Measurements from ENCODE around the gene ZNF536. TPM values are rescaled to one million over a fixed set of nuclear protein-coding genes. Genes with fewer than 3 reads are reported as not detected.

Gene ZNF536
- total RNA-seq, 2 donors from 2014 or later, result not detected

DNA sequence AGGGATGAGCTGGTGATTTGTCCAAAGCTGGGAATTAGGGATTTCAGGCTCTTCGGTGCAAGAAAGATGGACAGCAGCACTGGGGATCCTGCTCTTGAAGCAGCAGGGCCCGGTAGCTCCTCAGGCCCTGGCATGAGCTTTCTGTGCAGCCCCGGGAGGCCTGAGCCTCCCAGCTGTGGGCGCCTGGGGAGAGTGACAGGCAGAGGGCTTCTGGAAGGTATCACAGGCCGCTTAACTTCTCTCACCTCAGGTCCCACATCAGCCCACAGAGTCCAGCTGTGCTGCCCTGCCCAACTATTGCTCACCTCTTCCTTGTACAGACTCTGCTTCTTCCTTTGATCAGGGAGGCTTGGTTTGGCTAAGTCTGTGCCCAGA, 14.6 kb upstream of the ZNF536 start:
- Mint-ChIP-seq H3K9me3 (no peaks in the 10 kb centered on the region), H3K36me3 (no peaks in the 10 kb centered on the region), H3K27ac (no peak overlapping the region)
- no peak for ATAC-seq
- no peak for DNase-seq (ENCODE audit: low spot score in 2 of 2)

DNA sequence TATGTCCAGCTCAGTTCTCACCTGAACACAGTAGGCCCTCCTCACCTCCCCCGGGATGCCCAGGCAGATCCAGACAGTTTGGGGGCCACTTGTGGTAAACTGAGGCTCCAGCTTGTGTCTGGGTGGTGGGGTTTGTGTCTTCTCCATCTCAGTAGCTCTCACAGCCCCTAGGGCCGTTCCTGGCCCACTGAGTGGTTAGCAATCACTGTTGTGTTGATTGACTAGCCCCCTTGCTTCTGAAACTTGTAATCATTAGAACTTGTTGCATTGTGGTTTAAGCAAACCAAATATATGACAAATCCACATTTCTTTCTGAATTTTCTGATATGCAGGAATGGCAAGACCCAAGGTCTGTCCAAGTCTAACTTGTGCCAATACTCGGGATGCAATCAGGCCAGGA, 13.9 kb upstream of the ZNF536 start:
- H3K36me3 Mint-ChIP-seq, result no peaks in the 10 kb centered on the region
- no peaks in the 10 kb centered on the region for H3K9me3 Mint-ChIP-seq
- no peak overlapping the region for H3K27ac Mint-ChIP-seq
- DNase-seq (ENCODE audit: low spot score in 2 of 2) (no peak), ATAC-seq (no peak)

- no peaks in the 10 kb centered on the region for H3K36me3 Mint-ChIP-seq
- no peak overlapping the region for H3K27ac Mint-ChIP-seq
- no peak for DNase-seq (ENCODE audit: low spot score in 2 of 2)
- ATAC-seq, result no peak
- no peaks in the 10 kb centered on the region for H3K9me3 Mint-ChIP-seq
Measured at GRCh38 chr19:30358821-30359580, 13.2 kb upstream of the ZNF536 start.

- Mint-ChIP-seq H3K27ac (no peak overlapping the region), H3K9me3 (no peaks in the 10 kb centered on the region), H3K36me3 (no peaks in the 10 kb centered on the region)
- ATAC-seq (no peak), DNase-seq (ENCODE audit: low spot score in 2 of 2) (no peak)
Measured at GRCh38 chr19:30359936-30360335, 12.2 kb upstream of the ZNF536 start.

- no peaks in the 10 kb centered on the region for H3K9me3 Mint-ChIP-seq
- no peaks in the 10 kb centered on the region for H3K36me3 Mint-ChIP-seq
- no peak for DNase-seq (ENCODE audit: low spot score in 2 of 2)
- no peak overlapping the region for H3K27ac Mint-ChIP-seq
- ATAC-seq, result no peak
Measured at GRCh38 chr19:30360376-30361106, 11.6 kb upstream of the ZNF536 start.

GRCh38 chr19:30361107-30361447, 11.1 kb upstream of the ZNF536 start:
- no peaks in the 10 kb centered on the region for H3K36me3 Mint-ChIP-seq
- no peaks in the 10 kb centered on the region for H3K9me3 Mint-ChIP-seq
- DNase-seq (ENCODE audit: low spot score in 2 of 2), result no peak
- no peak overlapping the region for H3K27ac Mint-ChIP-seq
- ATAC-seq, result no peak

DNA sequence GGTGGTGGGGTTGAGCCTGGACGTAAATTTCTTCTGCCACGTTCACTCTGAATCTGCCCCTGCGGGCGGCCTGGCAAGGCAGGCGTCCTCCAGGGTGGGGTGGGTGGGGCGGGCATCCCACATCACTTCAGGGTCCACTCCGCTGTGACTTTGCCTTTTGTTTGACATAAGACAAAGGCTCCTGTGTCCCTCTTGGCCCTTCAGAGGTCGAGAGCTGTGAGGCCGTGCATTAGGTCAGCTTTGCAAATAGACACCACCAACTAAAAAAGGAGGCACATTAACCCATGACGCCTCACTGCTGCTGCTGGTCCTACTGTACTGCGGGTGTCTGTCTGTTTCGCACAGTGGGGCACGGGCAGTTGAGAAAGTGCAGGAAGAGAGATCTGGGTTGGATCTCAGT, 10.5 kb upstream of the ZNF536 start:
- ATAC-seq, result no peak
- DNase-seq (ENCODE audit: low spot score in 2 of 2), result no peak
- H3K36me3 Mint-ChIP-seq, result no peaks in the 10 kb centered on the region
- H3K27ac Mint-ChIP-seq, result no peak overlapping the region
- no peaks in the 10 kb centered on the region for H3K9me3 Mint-ChIP-seq

GRCh38 chr19:30362156-30362754, 9.9 kb upstream of the ZNF536 start:
- H3K9me3 Mint-ChIP-seq, result no peaks in the 10 kb centered on the region
- ATAC-seq, result no peak

GRCh38 chr19:30363073-30363472, 9.1 kb upstream of the ZNF536 start:
- no peaks in the 10 kb centered on the region for H3K36me3 Mint-ChIP-seq
- DNase-seq (ENCODE audit: low spot score in 2 of 2) (no peak), ATAC-seq (no peak)
- H3K9me3 Mint-ChIP-seq, result no peaks in the 10 kb centered on the region
- no peak overlapping the region for H3K27ac Mint-ChIP-seq

More at GRCh38 chr19:30362156-30362754, 9.9 kb upstream of the ZNF536 start:
- no peaks in the 10 kb centered on the region for H3K36me3 Mint-ChIP-seq
- H3K27ac Mint-ChIP-seq, result no peak overlapping the region
- DNase-seq (ENCODE audit: low spot score in 2 of 2), result no peak

DNA sequence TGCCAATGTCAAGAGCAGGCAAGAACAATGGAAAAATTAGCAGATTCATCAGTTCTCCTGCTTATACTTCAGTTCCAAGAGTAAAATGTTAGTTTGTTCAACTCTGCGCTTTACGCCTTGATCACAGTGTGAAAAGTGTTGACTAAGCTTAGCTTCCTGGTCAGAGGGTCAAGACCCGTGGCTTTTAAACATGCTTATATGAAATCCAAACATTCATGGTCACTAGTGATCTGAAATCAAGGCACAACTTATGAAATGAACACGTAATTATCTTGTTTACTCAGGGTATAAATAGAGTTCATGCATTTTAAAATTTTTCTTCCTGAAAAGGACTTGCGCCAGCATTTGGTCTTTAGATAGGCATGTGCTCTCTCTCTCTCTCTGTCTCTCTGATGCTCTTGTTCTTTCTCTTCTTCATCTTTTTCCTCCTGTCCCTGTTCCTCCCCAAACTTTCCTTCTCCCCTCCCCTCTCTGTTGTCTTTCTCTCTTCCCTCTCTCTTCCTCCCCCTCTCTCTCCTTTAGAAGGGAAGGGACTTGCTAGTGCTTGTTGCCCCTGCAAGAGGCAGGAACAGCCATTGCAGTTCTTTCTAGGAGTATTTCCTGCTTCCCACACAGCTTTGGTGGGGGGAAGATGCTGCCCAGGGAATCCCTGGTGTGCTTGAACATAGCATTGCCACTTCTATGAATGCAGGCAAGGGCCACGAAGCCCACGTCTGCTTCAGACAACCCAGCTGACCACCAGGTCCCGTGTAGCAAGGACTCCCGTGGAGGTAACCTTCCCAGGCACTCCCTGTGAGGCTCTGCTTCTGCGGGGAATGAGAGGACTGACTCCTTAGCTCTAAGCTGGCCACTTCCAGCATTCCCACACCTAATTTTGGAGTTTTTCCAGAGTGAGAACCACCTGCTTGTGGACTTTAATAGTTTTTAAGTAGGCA, 7.1 kb upstream of the ZNF536 start:
- no peak for ATAC-seq
- DNase-seq (ENCODE audit: low spot score in 2 of 2), result no peak
- Mint-ChIP-seq H3K36me3 (no peaks in the 10 kb centered on the region), H3K9me3 (no peaks in the 10 kb centered on the region), H3K27ac (no peak overlapping the region)

DNA sequence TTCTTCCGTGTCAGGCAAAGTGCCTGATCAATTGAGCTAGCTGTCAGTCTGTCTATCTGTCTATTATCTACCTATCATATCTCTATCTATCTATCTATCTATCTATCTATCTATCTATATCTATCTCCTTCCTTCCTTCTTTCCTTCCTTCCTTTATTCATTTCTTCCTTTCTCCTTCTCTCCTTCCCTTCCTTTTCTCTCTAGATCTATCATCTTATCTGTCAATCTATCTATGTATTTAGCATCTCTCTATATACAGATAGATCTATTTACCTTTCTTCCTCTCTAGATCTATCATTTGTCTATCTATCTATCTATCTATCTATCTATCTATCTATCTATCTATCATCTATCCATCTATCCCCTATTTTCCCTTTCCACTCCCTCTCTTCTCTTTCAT, 5.9 kb upstream of the ZNF536 start:
- Mint-ChIP-seq H3K27ac (no peak overlapping the region), H3K36me3 (no peaks in the 10 kb centered on the region), H3K9me3 (no peaks in the 10 kb centered on the region)
- DNase-seq (ENCODE audit: low spot score in 2 of 2) (no peak), ATAC-seq (no peak)

DNA sequence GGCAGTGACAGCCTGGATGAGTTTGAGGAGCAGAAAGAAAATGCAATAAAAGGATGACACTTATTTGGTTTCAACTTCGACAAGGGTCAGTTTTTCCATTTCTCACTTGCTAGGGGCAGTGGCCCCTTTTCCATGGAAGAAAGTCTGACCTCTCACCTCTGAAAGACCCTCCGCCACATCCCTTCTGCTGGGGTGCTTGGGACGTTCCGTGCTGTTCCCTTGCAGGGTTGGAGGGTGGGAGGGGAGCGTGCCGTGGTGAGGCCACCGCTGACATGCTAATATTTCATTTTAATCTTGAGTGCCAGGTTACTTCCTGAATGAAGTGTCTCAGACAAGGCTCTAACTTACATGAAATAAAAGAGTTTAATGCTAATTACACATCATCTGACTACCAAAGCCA, 5.2 kb upstream of the ZNF536 start:
- Mint-ChIP-seq H3K27ac (no peak overlapping the region), H3K36me3 (no peaks in the 10 kb centered on the region), H3K9me3 (no peaks in the 10 kb centered on the region)
- ATAC-seq, result no peak
- DNase-seq (ENCODE audit: low spot score in 2 of 2), result no peak

DNA sequence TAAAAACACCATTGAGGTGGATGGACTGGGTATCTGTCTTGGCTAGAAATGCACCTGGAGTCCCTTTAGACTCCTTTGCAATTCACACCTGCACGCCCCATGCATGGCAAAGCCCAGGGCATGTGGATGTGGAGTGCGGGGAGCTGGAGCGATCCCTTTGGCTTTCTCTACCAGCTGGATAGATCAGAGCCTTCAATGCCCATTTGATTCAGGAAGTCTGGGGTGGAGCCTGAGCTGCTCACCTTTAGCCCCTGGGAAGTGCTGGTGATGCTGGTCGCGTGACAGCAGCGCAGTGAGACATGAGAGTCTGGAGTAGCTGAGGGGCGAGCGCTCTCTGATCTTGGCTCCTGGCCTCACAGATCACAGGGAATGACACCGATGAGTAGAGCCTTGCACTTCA, 4.8 kb upstream of the ZNF536 start:
- ATAC-seq (no peak), DNase-seq (ENCODE audit: low spot score in 2 of 2) (no peak)
- Mint-ChIP-seq H3K27ac (no peak overlapping the region), H3K36me3 (no peaks in the 10 kb centered on the region), H3K9me3 (no peaks in the 10 kb centered on the region)

- Mint-ChIP-seq H3K27ac (no peak overlapping the region), H3K9me3 (no peaks in the 10 kb centered on the region), H3K36me3 (no peaks in the 10 kb centered on the region)
- DNase-seq (ENCODE audit: low spot score in 2 of 2) (no peak), ATAC-seq (no peak)
Measured at GRCh38 chr19:30369833-30370232, 2.4 kb upstream of the ZNF536 start.

DNA sequence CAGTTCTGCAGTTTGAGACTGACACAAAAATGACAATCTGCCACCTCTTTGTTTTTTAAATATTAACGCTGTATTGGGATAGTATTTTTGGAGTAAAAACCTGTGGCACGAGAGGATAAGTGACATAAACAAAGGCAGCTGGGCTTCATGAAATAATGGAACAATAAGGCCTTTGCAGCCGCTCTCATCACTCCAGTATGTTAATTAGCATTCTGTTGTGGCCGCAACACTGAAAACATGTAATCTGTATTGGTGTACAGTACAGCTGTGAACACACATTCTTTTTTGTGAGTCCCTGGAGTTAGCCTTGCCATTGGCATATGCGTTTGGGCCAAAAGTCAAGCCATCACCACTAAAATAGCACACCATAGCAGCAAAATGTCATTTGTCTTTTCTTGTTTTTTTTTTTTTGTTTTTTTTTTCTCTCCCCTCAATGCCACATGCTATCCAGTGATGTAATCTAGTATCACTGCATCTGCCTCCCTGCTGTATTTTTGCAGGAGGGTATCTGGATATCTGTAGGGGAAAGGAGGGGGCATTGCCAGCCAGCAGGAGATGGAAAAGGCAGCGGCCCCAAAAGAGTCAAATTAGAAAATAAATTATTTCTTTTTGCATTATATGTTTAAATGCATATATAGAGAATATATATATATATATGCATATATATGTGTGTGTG, 885 bp upstream of the ZNF536 start:
- Mint-ChIP-seq H3K27ac (no peak overlapping the region), H3K9me3 (no peaks in the 10 kb centered on the region), H3K36me3 (no peaks in the 10 kb centered on the region)
- DNase-seq (ENCODE audit: low spot score in 2 of 2), result no peak
- ATAC-seq, result no peak

DNA sequence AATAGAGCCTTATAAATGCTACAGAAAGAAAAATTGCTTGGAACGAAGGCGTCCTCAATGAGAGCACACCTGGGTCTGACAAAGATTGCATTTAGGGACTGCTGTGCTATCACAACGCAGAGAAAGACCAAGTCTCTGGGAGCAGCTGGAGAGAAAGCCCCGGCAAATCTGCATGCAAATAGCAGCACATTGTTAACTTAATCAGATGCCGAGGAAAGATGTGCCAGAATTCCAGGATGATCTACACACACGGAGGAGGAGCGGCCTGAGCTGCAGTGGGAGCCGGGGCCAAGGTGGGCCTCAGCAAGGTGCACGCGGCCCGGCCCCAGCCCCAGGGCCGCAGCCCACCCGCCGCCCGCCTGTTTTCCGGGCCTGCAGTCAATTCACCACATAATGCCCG, 1.4 kb downstream of the ZNF536 start:
- H3K9me3 Mint-ChIP-seq, result no peaks in the 10 kb centered on the region
- no peak overlapping the region for H3K27ac Mint-ChIP-seq
- no peak for ATAC-seq
- DNase-seq (ENCODE audit: low spot score in 2 of 2), result no peak
- no peaks in the 10 kb centered on the region for H3K36me3 Mint-ChIP-seq

DNA sequence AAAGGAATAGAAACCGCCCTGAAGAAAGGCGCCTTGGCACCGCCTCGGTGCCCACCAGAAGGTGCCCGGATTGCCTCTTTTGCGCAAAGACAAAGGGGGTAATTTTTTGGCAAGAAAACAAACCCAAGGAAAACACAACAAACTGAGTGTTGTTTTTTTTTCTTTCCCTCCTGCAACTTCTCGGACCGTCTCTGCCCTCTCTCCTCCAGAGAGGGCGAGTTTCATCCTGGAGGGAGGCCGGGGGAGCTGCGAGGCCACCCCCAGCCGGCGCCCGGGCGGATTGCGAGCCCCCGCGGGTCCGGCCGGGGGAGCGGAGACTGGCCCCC, 2.3 kb downstream of the ZNF536 start:
- ATAC-seq (no peak), DNase-seq (ENCODE audit: low spot score in 2 of 2) (no peak)
- no peaks in the 10 kb centered on the region for H3K36me3 Mint-ChIP-seq
- no peak overlapping the region for H3K27ac Mint-ChIP-seq
- no peaks in the 10 kb centered on the region for H3K9me3 Mint-ChIP-seq
